HepG2 (cell line): Measurements from ENCODE around the gene FBXO33. TPM values are rescaled to one million over a fixed set of nuclear protein-coding genes. Genes with fewer than 3 reads are reported as not detected.

ENCODE experiments used
- FIP1L1 ChIP-seq: fragments of 200-400 bp; formaldehyde crosslinking; IDR thresholded peaks from 2 replicates; pipeline ENCODE4 v1.6.1; 2018; ENCODE audit warnings: low read depth, mild to moderate bottlenecking, low read length, moderate library complexity, borderline replicate concordance; ENCODE audit not compliant: insufficient read depth
- HMGA1 ChIP-seq: sonication (generic); formaldehyde crosslinking; conservative IDR thresholded peaks from 2 replicates; pipeline ENCODE4 v1.4.0; 2020; ENCODE audit warnings: missing genetic modification reagents
- IRX3 ChIP-seq: sonication (generic); formaldehyde crosslinking; IDR thresholded peaks from 2 replicates; pipeline ENCODE4 v1.8.1; 2023; ENCODE audit warnings: mild to moderate bottlenecking, low read depth, missing genetic modification reagents, borderline replicate concordance
- JARID2 ChIP-seq: sonication (generic); formaldehyde crosslinking; IDR thresholded peaks from 2 replicates; pipeline ENCODE4 v1.8.1; 2023; ENCODE audit warnings: missing genetic modification reagents, inconsistent platforms; ENCODE audit not compliant: insufficient replicate concordance
- NR2F1 ChIP-seq, 2 experiments: fragments of 450-650 bp in 1 of 2; formaldehyde crosslinking in 1 of 2; IDR thresholded peaks; 2 replicates each; pipeline versions ENCODE4 v1.5.0 to v1.6.1; 2016 to 2020; ENCODE audit warnings: mild to moderate bottlenecking in 1 of 2, missing compliant biosample characterization in 1 of 2, missing genetic modification reagents in 1 of 2, moderate library complexity in 1 of 2
- PCBP2 ChIP-seq: fragments of 200-400 bp; formaldehyde crosslinking; optimal IDR thresholded peaks from 2 replicates; pipeline ENCODE3; 2018; ENCODE audit warnings: low read length, low read depth; ENCODE audit not compliant: poor library complexity, severe bottlenecking
- RAD51 ChIP-seq: fragments of 450-650 bp; IDR thresholded peaks from 2 replicates; pipeline ENCODE4 v1.6.1; 2016; ENCODE audit warnings: borderline replicate concordance
- SETDB1 ChIP-seq: sonication (generic); formaldehyde crosslinking; IDR thresholded peaks from 2 replicates; pipeline ENCODE4 v1.5.1; 2020; ENCODE audit warnings: missing genetic modification reagents, mild to moderate bottlenecking, borderline replicate concordance
- YEATS4 ChIP-seq: sonication (generic); formaldehyde crosslinking; IDR thresholded peaks from 2 replicates; pipeline ENCODE4 v1.4.0; 2020; ENCODE audit warnings: missing genetic modification reagents, borderline replicate concordance
- ZBTB1 ChIP-seq: sonication (generic); formaldehyde crosslinking; IDR thresholded peaks from 2 replicates; pipeline ENCODE4 v1.4.0; 2020; ENCODE audit warnings: missing genetic modification reagents, borderline replicate concordance
- ZBTB38 ChIP-seq: sonication (generic); formaldehyde crosslinking; IDR thresholded peaks from 2 replicates; pipeline ENCODE4 v1.5.1; 2020; ENCODE audit warnings: mild to moderate bottlenecking, missing genetic modification reagents
- ZNF160 ChIP-seq: sonication (generic); formaldehyde crosslinking; IDR thresholded peaks from 2 replicates; pipeline ENCODE4 v1.8.0; 2022; ENCODE audit warnings: mild to moderate bottlenecking, inconsistent platforms, missing genetic modification reagents
- ZNF224 ChIP-seq: sonication (generic); formaldehyde crosslinking; IDR thresholded peaks from 2 replicates; pipeline ENCODE4 v1.5.0; 2020; ENCODE audit warnings: mild to moderate bottlenecking, missing genetic modification reagents
- ZNF317 ChIP-seq: sonication (generic); formaldehyde crosslinking; IDR thresholded peaks from 2 replicates; pipeline ENCODE4 v1.5.0; 2020; ENCODE audit warnings: mild to moderate bottlenecking, missing genetic modification reagents
- ZNF350 ChIP-seq: sonication (generic); formaldehyde crosslinking; IDR thresholded peaks from 2 replicates; pipeline ENCODE4 v1.4.0; 2020; ENCODE audit warnings: mild to moderate bottlenecking, low read depth, missing genetic modification reagents, borderline replicate concordance
- ZNF446 ChIP-seq: sonication (generic); formaldehyde crosslinking; IDR thresholded peaks from 2 replicates; pipeline ENCODE4 v1.5.0; 2020; ENCODE audit warnings: mild to moderate bottlenecking, missing genetic modification reagents
- ZNF552 ChIP-seq: sonication (generic); formaldehyde crosslinking; IDR thresholded peaks from 2 replicates; pipeline ENCODE4 v1.9.0; 2022; ENCODE audit warnings: missing genetic modification reagents, mild to moderate bottlenecking, borderline replicate concordance
- ZNF577 ChIP-seq: sonication (generic); formaldehyde crosslinking; IDR thresholded peaks from 2 replicates; pipeline ENCODE4 v1.4.0; 2020; ENCODE audit warnings: mild to moderate bottlenecking, low read depth, missing genetic modification reagents, borderline replicate concordance
- ZNF775 ChIP-seq: sonication (generic); formaldehyde crosslinking; IDR thresholded peaks from 2 replicates; pipeline ENCODE4 v1.4.0; 2020; ENCODE audit warnings: missing genetic modification reagents, mild to moderate bottlenecking, moderate library complexity, borderline replicate concordance
- polyA plus RNA-seq, 8 experiments: library from polyadenylated mRNA; depleted of rRNA in 3 of 8; stranded (reverse) in 7 of 8; unstranded in 1 of 8; fragments of >200 nt; fragmentation: Illumina TruSeq in 4 of 8; extraction: Trizol in 4 of 8; gene quantifications; 2 replicates each; pipeline versions ENCODE4 v1.2.1 to v1.2.3, GENCODE V29; 2011 to 2016; ENCODE audit warnings: low read depth in 4 of 8, missing spikeins in 1 of 8, mixed read lengths in 1 of 8; ENCODE audit not compliant: insufficient read depth in 1 of 8
- total RNA-seq, 5 experiments: library from RNA; depleted of rRNA; stranded (reverse); fragments of >200 nt; fragmentation: Illumina TruSeq; extraction: Trizol; gene quantifications; 2 replicates each; pipeline ENCODE4 v1.2.3, GENCODE V29; 2016; ENCODE audit warnings: low read depth in 1 of 5
- TF ChIP-seq, protein P1 (sequence below): sonication (generic); formaldehyde crosslinking; IDR thresholded peaks from 2 replicates; pipeline ENCODE4 v1.5.1; 2020; ENCODE audit warnings: missing genetic modification reagents, mild to moderate bottlenecking, borderline replicate concordance
- TF ChIP-seq, protein P2 (sequence below): sonication (generic); formaldehyde crosslinking; IDR thresholded peaks from 2 replicates; pipeline ENCODE4 v1.4.0; 2020; ENCODE audit warnings: mild to moderate bottlenecking, missing genetic modification reagents
- TF ChIP-seq, protein P3 (sequence below): IDR thresholded peaks from 2 replicates; pipeline ENCODE4 v1.6.1; 2012; ENCODE audit warnings: low read depth, low read length, improper control_type of control experiment

The FBXO33 gene
- total and polyA plus RNA-seq, 2 of the 13 experiments (the other 11 are each of a cell fraction or from before 2014, with no cell fraction given), result 15.5 to 16.9 TPM

DNA sequence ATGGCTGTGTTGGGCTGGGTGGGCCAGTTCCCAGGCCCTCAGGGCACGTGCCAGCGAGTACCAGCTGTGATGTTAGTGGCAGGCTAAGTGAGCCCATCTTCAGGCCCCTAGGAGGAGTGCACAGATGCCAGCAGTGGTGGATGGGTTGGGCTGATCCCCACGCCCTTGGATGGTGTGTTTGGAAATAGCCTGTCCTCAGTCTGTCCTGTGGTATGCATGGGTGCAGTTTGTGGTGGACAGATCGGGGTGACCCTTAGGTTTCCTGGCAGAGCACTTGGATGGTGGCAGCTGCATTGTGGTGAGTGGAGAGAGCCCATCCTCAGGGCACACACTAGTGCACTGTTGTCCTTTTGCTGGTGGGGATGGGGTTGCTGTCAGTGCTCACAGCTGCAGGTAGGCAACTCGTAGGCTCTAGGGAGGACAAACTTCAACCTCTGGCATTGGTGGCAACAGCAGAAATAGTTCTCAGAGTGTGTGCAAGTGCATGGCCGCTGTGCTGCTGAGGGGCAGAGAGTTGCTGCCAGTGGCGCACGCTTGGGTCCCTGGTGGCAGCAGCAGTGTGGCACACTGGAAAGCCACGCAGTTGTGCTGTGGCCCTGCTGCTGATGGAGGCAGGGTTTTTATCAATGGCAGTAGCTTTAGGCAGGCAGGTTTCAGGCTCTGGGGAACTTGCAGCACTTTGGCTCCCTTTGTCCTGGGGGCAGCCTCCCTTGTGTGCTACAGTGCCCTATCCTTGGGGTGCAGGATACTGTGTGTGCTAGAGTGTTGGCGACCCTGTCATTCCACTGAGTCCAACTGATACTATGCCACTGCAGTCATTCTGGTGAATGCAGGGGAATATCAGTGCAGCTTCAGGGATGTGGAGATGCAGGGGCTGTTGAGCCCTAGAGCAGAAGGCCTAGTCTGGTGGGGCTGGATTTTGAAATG is 65.5 kb downstream of the FBXO33 start (continued):
- TF ChIP-seq, protein P1, sequence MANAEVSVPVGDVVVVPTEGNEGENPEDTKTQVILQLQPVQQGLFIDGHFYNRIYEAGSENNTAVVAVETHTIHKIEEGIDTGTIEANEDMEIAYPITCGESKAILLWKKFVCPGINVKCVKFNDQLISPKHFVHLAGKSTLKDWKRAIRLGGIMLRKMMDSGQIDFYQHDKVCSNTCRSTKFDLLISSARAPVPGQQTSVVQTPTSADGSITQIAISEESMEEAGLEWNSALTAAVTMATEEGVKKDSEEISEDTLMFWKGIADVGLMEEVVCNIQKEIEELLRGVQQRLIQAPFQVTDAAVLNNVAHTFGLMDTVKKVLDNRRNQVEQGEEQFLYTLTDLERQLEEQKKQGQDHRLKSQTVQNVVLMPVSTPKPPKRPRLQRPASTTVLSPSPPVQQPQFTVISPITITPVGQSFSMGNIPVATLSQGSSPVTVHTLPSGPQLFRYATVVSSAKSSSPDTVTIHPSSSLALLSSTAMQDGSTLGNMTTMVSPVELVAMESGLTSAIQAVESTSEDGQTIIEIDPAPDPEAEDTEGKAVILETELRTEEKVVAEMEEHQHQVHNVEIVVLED (CRISPR knock-in tag), result no peak
- TF ChIP-seq ZNF552, result no peak
- no peak for TF ChIP-seq ZNF446 (CRISPR knock-in tag)
- no peak for TF ChIP-seq ZNF577 (CRISPR knock-in tag)
- TF ChIP-seq IRX3 (CRISPR knock-in tag), result no peak
- TF ChIP-seq ZNF160 (CRISPR knock-in tag), result 0 out of 2 replicates have a peak, but pooled peaks have one; percentile 59
- TF ChIP-seq PCBP2, result no peak
- 0 out of 2 replicates have a peak, but pooled peaks have one; percentile 39 for TF ChIP-seq ZNF224
- TF ChIP-seq ZNF350 (CRISPR knock-in tag), result 0 out of 2 replicates have a peak, but pooled peaks have one; percentile 13
- TF ChIP-seq JARID2, result no peak
- TF ChIP-seq, protein P2, sequence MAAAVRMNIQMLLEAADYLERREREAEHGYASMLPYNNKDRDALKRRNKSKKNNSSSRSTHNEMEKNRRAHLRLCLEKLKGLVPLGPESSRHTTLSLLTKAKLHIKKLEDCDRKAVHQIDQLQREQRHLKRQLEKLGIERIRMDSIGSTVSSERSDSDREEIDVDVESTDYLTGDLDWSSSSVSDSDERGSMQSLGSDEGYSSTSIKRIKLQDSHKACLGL, result 0 out of 2 replicates have a peak, but pooled peaks have one; percentile 24
- TF ChIP-seq SETDB1 (CRISPR knock-in tag), result no peak
- TF ChIP-seq YEATS4, result no peak
- TF ChIP-seq, protein P3, sequence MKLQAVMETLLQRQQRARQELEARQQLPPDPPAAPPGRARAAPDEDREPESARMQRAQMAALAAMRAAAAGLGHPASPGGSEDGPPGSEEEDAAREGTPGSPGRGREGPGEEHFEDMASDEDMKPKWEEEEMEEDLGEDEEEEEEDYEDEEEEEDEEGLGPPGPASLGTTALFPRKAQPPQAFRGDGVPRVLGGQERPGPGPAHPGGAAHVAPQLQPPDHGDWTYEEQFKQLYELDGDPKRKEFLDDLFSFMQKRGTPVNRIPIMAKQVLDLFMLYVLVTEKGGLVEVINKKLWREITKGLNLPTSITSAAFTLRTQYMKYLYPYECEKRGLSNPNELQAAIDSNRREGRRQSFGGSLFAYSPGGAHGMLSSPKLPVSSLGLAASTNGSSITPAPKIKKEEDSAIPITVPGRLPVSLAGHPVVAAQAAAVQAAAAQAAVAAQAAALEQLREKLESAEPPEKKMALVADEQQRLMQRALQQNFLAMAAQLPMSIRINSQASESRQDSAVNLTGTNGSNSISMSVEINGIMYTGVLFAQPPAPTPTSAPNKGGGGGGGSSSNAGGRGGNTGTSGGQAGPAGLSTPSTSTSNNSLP, result no peak
- no peak for TF ChIP-seq ZNF775 (CRISPR knock-in tag)
- TF ChIP-seq HMGA1, result no peak
- TF ChIP-seq RAD51, result no peak
- TF ChIP-seq ZBTB38 (CRISPR knock-in tag), result peak; percentile 11; the same call in 1 of the 2 replicates
- no peak for TF ChIP-seq ZNF317 (CRISPR knock-in tag)
- TF ChIP-seq NR2F1 (CRISPR knock-in tag; IDR thresholded peaks at IDR 0.05), result no peak
- no peak for TF ChIP-seq ZBTB1 (CRISPR knock-in tag)
- no peak for TF ChIP-seq FIP1L1
